MM.1S (cell line): Measurements from ENCODE around the gene RBM34.

Experiments
- DNase-seq: peaks from one replicate; pipeline ENCODE4 v3.0.0-alpha.2; 2015
- H2AFZ ChIP-seq: fragments of 300-600 bp; sonication (generic); 2 replicates; pipeline ENCODE4 v1.6.0; 2016; ENCODE audit warnings: antibody characterized with exemption, low read length
- H3F3A ChIP-seq: fragments of 300-600 bp; sonication (generic); 2 replicates; pipeline ENCODE4 v1.6.1; 2016; ENCODE audit warnings: mild to moderate bottlenecking, antibody characterized with exemption, low read length, moderate library complexity, mixed read lengths; ENCODE audit not compliant: insufficient read depth
- H3K27ac ChIP-seq: fragments of 300-600 bp; sonication (generic); 2 replicates; pipeline ENCODE4 v1.5.1; 2016; ENCODE audit warnings: mild to moderate bottlenecking, low read length
- H3K27me3 ChIP-seq: fragments of 300-600 bp; sonication (generic); replicated peaks from 2 replicates; pipeline ENCODE4 v1.6.0; 2016; ENCODE audit warnings: low read length; ENCODE audit not compliant: insufficient read depth
- H3K36me3 ChIP-seq: fragments of 300-600 bp; sonication (generic); replicated peaks from 2 replicates; pipeline ENCODE4 v1.6.1; 2016; ENCODE audit warnings: mild to moderate bottlenecking, low read length, mixed read lengths; ENCODE audit not compliant: insufficient read depth
- H3K4me1 ChIP-seq: fragments of 300-600 bp; sonication (generic); 2 replicates; pipeline ENCODE4 v1.6.1; 2016; ENCODE audit warnings: low read length, mixed read lengths
- H3K4me2 ChIP-seq: fragments of 300-600 bp; sonication (generic); 2 replicates; pipeline ENCODE4 v1.6.0; 2016; ENCODE audit warnings: low read depth, low read length
- H3K4me3 ChIP-seq: fragments of 300-600 bp; sonication (generic); 2 replicates; pipeline ENCODE4 v1.5.1; 2016; ENCODE audit warnings: low read length, mixed read lengths
- H3K79me2 ChIP-seq: fragments of 300-600 bp; sonication (generic); 2 replicates; pipeline ENCODE4 v1.6.1; 2016; ENCODE audit warnings: mixed run types, low read length, mixed read lengths
- H3K9ac ChIP-seq: fragments of 300-600 bp; sonication (generic); 2 replicates; pipeline ENCODE4 v1.6.1; 2016; ENCODE audit warnings: low read length, mixed read lengths
- H3K9me2 ChIP-seq: fragments of 300-600 bp; sonication (generic); replicated peaks from 2 replicates; pipeline ENCODE4 v1.6.1; 2016; ENCODE audit warnings: mild to moderate bottlenecking, low read length, mixed read lengths; ENCODE audit not compliant: insufficient read depth
- H3K9me3 ChIP-seq: fragments of 300-600 bp; sonication (generic); replicated peaks from 2 replicates; pipeline ENCODE4 v1.6.1; 2016; ENCODE audit warnings: mild to moderate bottlenecking, low read length, mixed read lengths; ENCODE audit not compliant: insufficient read depth
- H4K20me1 ChIP-seq: fragments of 300-600 bp; sonication (generic); 2 replicates; pipeline ENCODE4 v1.6.1; 2016; ENCODE audit warnings: mild to moderate bottlenecking, low read length, moderate library complexity, mixed read lengths; ENCODE audit not compliant: insufficient read depth
- CTCF ChIP-seq: fragments of 300-600 bp; sonication (generic); IDR thresholded peaks from 2 replicates; pipeline ENCODE4 v1.5.1; 2016; ENCODE audit warnings: antibody characterized with exemption, low read length, mixed read lengths
- EZH2 ChIP-seq: fragments of 300-600 bp; sonication (generic); optimal IDR thresholded peaks from 2 replicates; pipeline ENCODE3; 2017; ENCODE audit warnings: low read depth, mild to moderate bottlenecking, antibody characterized with exemption, low read length, mixed read lengths
- EZH2phosphoT487 ChIP-seq: fragments of 300-600 bp; sonication (generic); IDR thresholded peaks from 2 replicates; pipeline ENCODE4 v1.6.1; 2018; ENCODE audit warnings: antibody characterized with exemption, low read length

The RBM34 gene

GRCh38 chr1:235136111-235136510 lies 24.9 kb downstream of the RBM34 start:
- H3K9me2 ChIP-seq: no peaks in the 10 kb centered on the region
- no peak overlapping the region for H3K4me3 ChIP-seq
- no peaks in the 10 kb centered on the region for H3K4me1 ChIP-seq
- H3K27me3 ChIP-seq: no peaks in the 10 kb centered on the region
- no peak for DNase-seq
- H3K9ac ChIP-seq: no peak overlapping the region
- H3F3A ChIP-seq: 0 out of 2 replicates have a peak, but pooled peaks cover 6% of the 10 kb centered on the region
- no peak for TF ChIP-seq CTCF
- TF ChIP-seq EZH2phosphoT487: no peak
- TF ChIP-seq EZH2: no peak
- H3K9me3 ChIP-seq: no peaks in the 10 kb centered on the region
- H3K79me2 ChIP-seq: no peaks in the 10 kb centered on the region
- no peak overlapping the region for H2AFZ ChIP-seq
- no peak overlapping the region for H3K4me2 ChIP-seq
- no peaks in the 10 kb centered on the region for H4K20me1 ChIP-seq
- no peak overlapping the region for H3K27ac ChIP-seq
- peaks cover 11% of the 10 kb centered on the region for H3K36me3 ChIP-seq

GRCh38 chr1:235134171-235134570 lies 26.9 kb downstream of the RBM34 start:
- Histone ChIP-seq H3K4me3 (no peak overlapping the region), H3K27ac (no peak overlapping the region), H3K9me3 (no peaks in the 10 kb centered on the region), H3K36me3 (peaks cover 11% of the 10 kb centered on the region), H3K79me2 (no peaks in the 10 kb centered on the region), H3K4me1 (no peaks in the 10 kb centered on the region), H3F3A (peaks cover 14% of the 10 kb centered on the region), H4K20me1 (no peaks in the 10 kb centered on the region), H3K9me2 (no peaks in the 10 kb centered on the region), H3K9ac (no peak overlapping the region), H3K27me3 (no peaks in the 10 kb centered on the region), H3K4me2 (no peak overlapping the region), H2AFZ (no peak overlapping the region)
- TF ChIP-seq CTCF (no peak), EZH2 (no peak), EZH2phosphoT487 (no peak)
- DNase-seq: no peak

DNA sequence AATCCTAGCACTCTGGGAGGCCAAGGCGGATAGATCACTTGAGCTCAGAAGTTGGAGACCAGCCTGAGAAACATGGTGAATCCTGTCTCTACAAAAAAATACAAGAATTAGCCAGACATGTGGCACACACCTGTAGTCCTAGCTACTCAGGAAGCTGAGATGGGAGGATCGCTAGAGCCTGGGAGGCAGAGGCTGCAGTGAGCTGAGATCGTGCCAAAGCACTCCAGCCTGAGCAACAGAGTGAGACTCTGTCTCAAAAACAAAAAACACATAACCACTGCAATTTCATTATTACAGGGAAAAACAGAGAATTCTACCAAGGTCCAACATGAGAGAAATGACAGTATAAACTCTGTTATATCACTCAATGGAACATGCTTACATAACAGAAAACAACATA lies 28.0 kb downstream of the RBM34 start:
- DNase-seq: no peak
- no peaks in the 10 kb centered on the region for H4K20me1 ChIP-seq
- peaks cover 6% of the 10 kb centered on the region for H3K79me2 ChIP-seq
- no peak overlapping the region for H3K4me2 ChIP-seq
- no peaks in the 10 kb centered on the region for H3K4me1 ChIP-seq
- no peak overlapping the region for H2AFZ ChIP-seq
- peaks cover 11% of the 10 kb centered on the region for H3K36me3 ChIP-seq
- no peaks in the 10 kb centered on the region for H3K9me2 ChIP-seq
- peaks cover 17% of the 10 kb centered on the region for H3F3A ChIP-seq
- H3K9ac ChIP-seq: no peak overlapping the region
- no peak overlapping the region for H3K4me3 ChIP-seq
- H3K9me3 ChIP-seq: no peaks in the 10 kb centered on the region
- no peak for TF ChIP-seq EZH2
- no peaks in the 10 kb centered on the region for H3K27me3 ChIP-seq
- H3K27ac ChIP-seq: no peak overlapping the region

GRCh38 chr1:235131961-235132360 lies 29.1 kb downstream of the RBM34 start:
- TF ChIP-seq CTCF: no peak
- TF ChIP-seq EZH2phosphoT487: no peak
- TF ChIP-seq EZH2: no peak
- Histone ChIP-seq H3K36me3 (peaks cover 5% of the 10 kb centered on the region; the same call in 1 of the 2 replicates), H3K4me2 (no peak overlapping the region), H3K27ac (no peak overlapping the region), H3K9me2 (no peaks in the 10 kb centered on the region), H4K20me1 (no peaks in the 10 kb centered on the region), H3K27me3 (no peaks in the 10 kb centered on the region), H3K9ac (no peak overlapping the region), H3K79me2 (peaks cover 17% of the 10 kb centered on the region), H3F3A (peaks cover 17% of the 10 kb centered on the region), H3K9me3 (no peaks in the 10 kb centered on the region), H3K4me1 (peaks cover 2% of the 10 kb centered on the region; the same call in 1 of the 2 replicates), H2AFZ (no peak overlapping the region), H3K4me3 (no peak overlapping the region)
- no peak for DNase-seq
